Cardiac fibroblast (primary cell): Measurements from ENCODE around the gene TBC1D9.
A peak's percentile ranks its signal among the peaks of the same experiment; 100 is the strongest.

Experiments
- DNase-seq, 2 donors: peaks; one replicate each; pipeline versions ENCODE4 v3.0.0 to v3.0.0-alpha.2; 2010; ENCODE audit warnings: low read depth in 2 of 2
- H3K4me3 ChIP-seq, 2 donors: replicated peaks in 1 of 2; 1 replicate in 1 of 2; 2 replicates in 1 of 2; pipeline ENCODE4 v1.5.1; 2011; ENCODE audit warnings: low read depth in 2 of 2, low read length in 2 of 2, mild to moderate bottlenecking in 2 of 2, moderate library complexity in 1 of 2
- TF ChIP-seq, protein P1 (sequence below): IDR thresholded peaks from one replicate; pipeline ENCODE4 v1.5.1; 2011; ENCODE audit warnings: low read depth, mild to moderate bottlenecking, low read length, inconsistent platforms

Gene TBC1D9

DNA sequence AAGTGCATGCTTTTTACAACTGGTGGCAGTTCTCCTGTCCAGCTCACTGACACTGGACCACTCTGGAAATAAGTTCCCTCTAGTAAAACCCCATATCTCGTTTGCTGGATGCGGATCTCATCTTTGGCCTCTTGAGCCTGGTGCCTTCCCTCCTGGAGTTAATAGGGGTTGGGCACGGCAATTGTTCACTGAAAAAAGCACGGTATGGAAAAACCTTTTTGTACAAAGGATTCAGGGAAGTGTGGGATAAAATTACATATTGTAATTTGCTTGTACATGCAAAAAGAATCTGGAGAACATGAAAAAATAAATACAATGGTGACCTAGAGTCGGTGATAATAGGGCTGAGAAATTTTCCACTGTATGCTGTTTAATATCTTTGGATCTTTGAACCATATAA, 30.6 kb downstream of the TBC1D9 start:
- no peak overlapping the region for H3K4me3 ChIP-seq
- TF ChIP-seq, protein P1, sequence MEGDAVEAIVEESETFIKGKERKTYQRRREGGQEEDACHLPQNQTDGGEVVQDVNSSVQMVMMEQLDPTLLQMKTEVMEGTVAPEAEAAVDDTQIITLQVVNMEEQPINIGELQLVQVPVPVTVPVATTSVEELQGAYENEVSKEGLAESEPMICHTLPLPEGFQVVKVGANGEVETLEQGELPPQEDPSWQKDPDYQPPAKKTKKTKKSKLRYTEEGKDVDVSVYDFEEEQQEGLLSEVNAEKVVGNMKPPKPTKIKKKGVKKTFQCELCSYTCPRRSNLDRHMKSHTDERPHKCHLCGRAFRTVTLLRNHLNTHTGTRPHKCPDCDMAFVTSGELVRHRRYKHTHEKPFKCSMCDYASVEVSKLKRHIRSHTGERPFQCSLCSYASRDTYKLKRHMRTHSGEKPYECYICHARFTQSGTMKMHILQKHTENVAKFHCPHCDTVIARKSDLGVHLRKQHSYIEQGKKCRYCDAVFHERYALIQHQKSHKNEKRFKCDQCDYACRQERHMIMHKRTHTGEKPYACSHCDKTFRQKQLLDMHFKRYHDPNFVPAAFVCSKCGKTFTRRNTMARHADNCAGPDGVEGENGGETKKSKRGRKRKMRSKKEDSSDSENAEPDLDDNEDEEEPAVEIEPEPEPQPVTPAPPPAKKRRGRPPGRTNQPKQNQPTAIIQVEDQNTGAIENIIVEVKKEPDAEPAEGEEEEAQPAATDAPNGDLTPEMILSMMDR = no peak
- no peak for DNase-seq

DNA sequence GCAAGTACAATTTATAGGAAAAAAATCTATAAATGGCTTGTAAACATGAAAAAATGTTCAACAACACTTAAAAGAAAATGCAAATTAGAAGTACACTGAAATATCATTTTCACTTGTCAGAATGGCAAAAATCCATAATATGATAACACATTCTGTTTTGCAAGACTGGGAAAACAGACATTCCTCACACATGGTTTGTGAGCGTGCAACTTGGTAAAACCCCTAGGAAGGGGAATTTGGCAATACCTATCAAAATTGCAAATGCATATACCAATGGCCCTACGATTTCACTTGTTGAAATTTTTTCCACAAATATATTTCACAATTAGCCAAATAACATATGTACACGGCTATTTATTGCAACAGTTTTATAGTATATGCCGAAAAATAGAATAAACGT, 31.4 kb downstream of the TBC1D9 start:
- no peak overlapping the region for H3K4me3 ChIP-seq
- peak; percentile 41 to 50 for DNase-seq

DNA sequence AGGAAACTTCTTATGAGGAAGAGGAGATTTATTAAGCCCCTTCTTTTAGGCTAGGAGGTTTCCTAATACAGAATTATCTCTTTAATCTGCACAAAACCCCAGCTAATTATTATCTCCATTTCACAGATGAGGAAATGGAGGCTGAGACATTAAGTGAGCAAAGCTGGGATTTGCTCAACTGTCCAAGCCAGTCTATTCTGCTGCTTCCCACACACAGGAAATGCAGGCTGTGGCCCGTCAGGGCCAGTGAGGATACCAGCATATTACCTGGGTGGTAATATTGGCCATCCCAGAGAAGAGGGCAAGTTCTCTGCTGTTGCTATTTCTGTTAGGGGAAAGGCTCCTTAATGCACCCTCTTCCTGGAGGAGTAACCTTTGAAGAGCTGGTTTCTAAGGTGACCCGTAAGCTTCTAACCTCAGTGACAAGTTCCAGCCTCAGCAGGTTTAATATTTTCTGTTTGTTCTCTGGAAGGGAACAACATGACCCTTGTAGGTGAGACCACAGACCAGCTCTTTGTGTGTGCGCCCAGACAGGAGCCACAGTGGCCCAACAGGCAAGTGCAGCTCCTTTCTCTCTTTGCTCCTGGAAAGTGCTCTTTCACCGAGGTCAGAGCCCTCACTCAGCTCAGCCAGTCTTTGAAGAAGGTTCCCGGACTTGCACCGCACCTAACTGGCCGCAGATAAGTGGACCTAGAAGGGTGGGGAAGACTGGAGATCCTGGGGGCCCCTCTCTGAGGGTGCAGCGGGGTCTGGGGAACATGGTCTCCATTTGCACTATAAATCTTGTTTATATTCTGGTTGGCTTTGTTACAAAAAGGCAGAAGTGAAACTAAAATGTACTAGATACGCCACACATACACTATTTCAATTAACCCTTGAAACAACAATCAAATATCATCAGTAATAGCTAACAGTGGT, 35.5 kb downstream of the TBC1D9 start:
- DNase-seq = no peak

More for the DNA sequence above, 31.4 kb downstream of the TBC1D9 start:
- TF ChIP-seq, protein P1 = no peak

DNA sequence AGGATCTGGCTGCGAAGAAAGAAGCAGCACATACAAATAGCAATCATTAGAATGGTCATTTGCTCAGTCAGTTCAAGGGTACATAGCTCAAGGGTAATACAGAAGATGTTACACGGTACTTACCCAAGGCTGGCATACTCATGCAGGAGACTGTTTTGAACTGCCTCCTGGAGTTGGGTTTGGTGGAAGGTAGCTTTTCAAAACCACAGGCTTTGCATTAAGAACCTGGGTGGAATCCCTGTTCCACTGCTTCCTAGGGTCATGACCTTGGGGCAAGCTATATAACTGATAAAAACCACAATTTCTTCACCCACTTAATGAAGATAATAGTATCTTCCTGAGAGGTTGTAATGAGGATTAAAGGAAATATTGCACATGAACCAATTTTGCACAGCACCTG, 36.5 kb downstream of the TBC1D9 start:
- H3K4me3 ChIP-seq = no peak overlapping the region
- TF ChIP-seq, protein P1 = no peak
- no peak for DNase-seq

More for the DNA sequence above, 35.5 kb downstream of the TBC1D9 start:
- H3K4me3 ChIP-seq = no peak overlapping the region
- TF ChIP-seq, protein P1 = no peak

DNA sequence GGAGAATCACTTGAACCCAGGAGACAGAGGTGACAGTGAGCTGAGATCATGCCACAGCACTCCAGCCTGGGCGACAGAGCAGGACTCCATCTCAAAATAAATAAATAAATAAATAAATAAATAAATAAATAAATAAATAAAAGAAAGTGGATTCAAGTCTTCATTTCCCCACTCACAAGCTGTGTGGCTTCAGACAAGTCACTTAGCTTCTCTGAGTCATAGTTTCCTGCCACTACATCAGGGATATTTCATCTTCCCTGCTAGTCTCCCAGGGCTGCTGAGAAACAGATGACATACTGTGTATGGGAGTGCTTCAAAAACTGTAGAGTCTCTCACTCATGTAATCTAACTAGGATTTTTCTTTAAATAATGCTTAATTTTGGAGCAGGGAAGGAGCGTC, 37.2 kb downstream of the TBC1D9 start:
- DNase-seq = peak; percentile 67 to 90
- no peak overlapping the region for H3K4me3 ChIP-seq
- TF ChIP-seq, protein P1 = no peak

DNA sequence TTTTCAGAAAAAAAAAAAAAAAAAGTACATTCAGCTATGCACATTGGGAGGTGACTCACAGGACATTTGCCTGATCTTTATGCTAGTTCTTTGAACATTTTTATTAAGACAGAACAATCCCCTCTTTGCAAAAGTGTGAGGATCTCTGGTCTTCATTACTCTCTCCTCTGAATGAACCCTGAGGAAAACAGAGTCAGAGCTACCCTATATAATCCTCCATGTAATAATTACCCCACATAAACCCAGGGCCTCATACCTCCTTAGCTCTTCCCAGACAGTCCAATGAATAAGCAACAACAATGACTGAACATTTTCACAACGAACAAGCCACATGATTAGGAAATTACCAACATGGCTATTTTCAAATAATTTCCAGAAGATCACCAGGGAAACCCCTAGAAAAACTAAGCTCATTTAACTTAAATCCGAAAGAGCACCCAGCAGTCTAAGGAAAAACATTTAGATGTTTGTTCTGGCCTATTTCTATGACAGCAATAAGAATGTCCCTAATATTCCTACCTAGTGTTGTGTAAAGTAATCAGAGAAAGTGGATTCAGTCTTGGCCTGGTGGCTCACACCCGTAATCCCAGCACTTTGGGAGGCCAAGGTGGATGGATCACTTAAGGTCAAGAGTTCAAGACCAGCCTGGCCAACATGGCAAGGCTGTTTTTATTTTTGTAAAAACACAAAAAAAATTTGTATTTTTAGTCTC, 37.8 kb downstream of the TBC1D9 start:
- H3K4me3 ChIP-seq = no peak overlapping the region
- TF ChIP-seq, protein P1 = no peak
- DNase-seq = peak; percentile 52 to 91
